Hematopoietic multipotent progenitor cell treated with erythropoietin and hydrocortisone succinate and interleukin-3 and kit ligand, for 4 days (in vitro differentiated cells): ENCODE results near the gene RNF14.

Experiments used
- DNase-seq: peaks from one replicate; pipeline ENCODE4 v3.0.0-alpha.2; 2015

Gene RNF14

DNA sequence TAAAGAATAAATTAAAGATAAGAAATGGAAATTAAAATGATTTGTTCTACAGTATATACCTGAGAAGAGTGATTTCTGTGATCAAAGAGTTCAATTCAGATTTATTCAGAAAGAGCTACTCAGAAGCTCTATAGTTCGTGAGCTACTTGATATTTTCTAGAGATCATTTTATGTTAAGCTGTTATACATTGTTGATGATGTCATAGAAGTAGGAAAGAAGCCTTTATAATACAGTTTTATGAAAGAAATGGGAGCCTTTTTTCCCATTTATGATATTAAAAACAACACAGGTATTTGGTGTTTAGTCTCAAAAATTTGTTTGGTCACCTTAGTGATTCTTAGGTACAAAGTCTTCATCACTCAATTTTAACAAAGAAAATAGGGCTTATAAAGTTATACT lies 20.8 kb downstream of the RNF14 start:
- no peak for DNase-seq

DNA sequence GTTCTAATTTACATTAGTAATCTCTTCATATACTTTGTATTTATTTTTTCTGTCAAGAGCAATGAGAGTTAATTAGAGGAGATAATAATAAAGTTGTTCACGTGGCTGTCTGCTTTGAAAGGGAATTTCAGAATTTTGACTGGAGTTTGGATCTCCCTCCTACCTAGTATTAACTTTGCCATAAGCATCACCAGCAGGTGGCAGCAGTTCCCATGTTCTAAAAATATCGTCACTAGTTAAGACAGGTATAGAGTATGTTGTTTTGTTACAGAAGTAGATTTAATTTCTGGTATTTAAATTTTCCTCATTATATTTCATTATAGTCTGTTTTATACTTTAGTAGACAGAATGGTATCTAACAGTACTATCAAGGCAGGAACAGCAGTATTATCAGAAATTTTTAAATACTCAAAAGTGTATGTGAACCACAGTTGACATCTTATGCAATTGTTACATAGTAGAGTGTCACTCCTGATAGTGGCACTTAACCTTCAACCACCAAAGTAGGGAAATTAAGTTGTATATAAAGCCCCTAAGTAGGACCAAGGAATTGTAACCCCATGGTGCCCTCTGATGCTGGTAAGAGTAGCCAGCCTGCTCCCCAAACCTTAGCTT lies 23.6 kb downstream of the RNF14 start:
- DNase-seq = peak; percentile 83

DNA sequence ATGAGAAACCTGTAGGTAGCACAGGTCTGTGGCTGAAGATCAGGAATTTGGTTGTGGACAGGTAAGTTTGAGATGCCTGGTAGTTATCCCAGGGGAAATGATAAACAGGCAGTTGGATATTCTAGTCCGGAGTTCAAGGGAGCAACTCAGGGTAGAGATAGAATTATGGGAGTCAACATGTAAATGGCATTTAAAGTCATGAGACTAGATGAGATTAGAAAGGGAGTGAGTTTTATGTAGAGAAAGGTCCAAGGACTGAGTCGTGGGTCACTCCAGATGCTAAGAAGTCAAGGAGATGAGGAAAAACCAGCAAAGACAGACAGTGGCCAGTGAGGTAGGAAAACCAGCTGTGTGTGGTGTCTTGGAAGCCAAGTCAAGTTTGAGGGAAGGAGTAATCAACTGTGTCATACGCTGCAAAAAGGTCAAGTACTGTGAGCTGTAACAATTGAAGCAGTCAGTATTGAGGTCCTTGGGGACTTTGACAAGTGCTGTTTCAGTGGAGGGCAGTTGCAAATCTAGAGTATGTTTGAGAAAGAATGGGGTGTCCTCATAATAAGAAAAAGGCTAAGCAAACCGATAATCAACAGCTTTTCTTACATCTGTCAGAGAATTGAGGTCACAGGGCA lies 25.7 kb downstream of the RNF14 start:
- no peak for DNase-seq

DNA sequence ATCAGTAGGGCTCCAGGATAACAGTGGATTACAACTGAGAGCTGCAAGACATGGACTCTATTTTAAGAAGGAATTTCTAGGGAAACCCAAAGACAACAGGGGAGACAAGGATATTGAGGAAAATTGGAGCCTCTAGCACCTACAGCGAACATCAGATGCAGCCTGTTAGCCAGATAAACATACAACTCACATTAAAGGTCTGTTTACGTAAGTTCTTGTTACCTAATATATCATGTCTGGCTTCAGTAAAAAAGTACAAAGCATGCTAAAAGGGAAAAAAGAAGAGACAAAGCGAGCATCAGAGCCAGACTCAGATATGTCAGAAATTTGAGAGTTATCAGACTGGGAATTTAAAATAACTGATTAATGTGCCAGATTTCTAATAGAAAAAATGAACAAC lies 26.8 kb downstream of the RNF14 start:
- no peak for DNase-seq

DNA sequence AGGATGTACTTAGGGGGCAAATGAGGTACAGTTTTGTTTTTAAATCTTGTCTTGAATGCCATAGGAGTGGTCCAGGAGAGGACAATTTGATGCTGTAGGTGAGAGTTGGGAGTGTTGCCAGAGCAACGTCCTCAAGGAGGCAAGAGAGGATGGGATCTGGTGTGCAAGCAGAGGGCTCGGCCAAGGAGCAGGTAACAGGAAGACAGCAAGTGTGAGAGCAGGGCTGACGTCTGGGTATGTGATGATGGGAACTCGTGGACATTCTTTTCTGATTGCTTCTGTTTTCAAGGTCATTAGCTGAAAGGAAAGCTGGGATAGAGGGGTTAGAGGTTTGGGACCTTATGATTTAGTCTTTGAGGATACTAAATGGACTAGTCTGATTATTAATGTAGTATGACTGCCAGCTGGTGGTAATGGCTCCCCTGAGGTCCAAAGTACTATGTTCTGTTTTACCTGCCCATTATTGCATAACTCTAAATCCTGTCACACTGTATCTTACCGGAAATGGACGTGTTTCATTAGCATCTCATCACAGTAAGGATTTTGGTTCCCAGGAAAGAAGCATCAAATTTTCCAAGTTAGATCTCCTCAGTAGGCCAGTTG lies 28.6 kb downstream of the RNF14 start:
- DNase-seq = no peak

DNA sequence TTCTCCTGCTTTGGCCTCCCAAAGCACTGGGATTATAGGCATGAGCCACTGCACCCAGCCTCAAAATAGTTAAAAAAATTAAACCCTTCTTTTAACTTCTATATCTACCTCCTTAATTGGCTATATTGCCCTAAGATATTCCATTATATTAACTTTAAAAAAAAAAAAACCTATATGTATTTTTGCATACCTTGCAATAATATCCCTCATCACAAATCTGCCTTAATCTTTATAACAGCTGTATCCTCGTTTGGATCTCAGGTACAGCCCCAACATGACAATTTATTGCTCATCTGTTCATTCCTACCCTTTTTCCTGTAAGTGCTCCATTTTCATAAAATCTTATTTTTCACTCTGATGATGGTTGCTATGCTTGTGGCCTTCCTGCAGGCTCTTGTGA lies 31.3 kb downstream of the RNF14 start:
- DNase-seq = no peak

DNA sequence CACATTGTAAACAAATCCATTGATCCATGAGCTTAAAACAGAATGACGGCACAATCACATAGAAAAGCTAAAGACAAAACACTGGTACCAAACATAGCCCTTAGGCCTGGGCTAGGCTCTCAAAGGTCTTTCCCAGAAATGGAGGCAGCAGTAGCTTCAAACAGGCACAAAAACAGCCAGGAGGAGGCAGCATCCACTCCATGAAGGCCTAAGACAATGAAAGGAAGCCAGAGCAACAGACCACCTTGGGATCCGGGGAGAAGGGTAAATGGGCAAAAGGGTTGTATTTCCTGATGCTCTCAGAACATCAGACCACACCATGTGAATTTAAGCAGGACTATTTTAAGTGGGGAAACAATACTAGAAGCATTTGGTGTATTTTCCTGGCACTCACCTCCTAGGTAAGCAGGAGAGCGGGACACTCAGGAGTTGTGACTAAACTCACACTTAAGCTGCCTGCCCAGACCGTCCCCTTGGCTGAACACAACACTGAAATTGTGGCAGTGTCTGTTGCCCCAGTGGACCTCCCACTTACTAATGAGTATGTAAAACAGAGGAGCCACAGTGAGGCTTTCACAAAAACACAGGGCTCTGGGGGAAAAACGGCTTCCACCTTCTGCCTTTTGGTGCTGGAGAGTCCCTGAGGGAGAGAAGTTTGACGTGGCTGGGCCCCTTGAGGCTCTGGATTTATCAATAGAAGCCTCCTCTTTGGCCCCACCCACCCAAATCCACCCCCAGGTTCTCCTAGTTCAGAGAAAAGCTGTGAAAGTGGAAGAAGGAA lies 32.0 kb downstream of the RNF14 start:
- peak; percentile 43 for DNase-seq

DNA sequence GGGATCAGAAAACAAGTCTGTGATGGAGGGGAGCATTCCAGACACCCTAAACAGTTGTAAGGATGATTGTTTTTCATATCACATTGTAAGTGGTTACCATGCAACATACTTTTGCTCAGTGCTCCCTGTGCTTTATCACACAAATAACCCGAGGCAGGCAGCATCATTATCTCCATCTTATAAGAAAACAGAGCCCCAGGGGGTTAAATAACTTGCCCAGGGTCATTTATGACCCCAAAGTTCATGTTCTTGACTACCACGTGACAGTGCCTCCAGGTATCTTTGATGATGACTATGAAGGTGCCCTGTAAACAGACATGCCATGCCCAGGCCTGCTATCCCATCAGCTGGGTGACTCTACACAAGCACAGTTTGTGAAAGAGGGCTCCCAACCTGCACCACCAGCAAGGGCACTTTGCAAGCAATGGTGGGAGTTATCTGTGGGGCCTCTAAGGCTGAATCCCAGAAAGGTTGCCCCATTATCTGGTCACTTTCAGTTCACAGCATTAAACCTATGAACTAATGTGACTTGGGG lies 34.4 kb downstream of the RNF14 start:
- no peak for DNase-seq

DNA sequence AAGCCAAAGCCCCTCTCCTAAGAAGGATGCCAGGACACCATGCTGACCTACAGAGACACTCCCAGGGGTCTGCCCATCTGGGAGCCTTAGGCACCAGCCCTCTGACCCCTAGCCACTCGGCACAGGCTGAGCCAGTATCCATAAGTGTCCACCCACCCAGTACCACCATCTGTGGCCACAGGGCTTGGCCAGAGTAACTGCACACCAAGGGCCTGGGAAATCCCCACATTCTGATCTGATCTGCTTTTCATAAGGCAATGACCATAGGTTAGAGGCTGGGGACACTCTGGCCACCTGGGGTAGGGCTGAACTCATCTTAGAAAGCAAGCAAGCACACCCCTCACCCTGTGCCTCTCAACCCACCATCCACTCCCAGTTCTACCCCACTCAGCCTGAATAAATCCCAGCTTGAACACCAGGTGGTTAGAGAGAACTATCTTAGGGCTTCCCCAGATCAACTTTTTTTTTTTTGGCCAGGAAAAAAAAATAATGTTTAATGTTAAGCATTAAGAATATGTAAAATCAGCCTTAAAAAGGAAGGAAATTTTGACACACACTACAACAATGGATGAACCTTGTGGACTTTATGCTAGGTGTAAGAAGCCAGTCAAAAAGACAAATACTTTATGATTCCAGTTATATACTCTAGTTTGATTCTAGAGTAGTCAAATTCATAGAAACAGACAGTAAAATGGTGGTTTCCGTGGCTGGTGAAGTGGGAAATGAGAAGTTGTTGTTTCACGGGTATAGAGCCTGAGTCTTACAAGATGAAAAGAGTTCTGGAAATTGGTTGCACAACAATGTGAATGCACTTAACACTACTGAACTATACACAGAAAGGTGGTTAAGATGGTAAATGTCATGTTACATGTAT lies 37.7 kb downstream of the RNF14 start:
- DNase-seq = peak; percentile 53

DNA sequence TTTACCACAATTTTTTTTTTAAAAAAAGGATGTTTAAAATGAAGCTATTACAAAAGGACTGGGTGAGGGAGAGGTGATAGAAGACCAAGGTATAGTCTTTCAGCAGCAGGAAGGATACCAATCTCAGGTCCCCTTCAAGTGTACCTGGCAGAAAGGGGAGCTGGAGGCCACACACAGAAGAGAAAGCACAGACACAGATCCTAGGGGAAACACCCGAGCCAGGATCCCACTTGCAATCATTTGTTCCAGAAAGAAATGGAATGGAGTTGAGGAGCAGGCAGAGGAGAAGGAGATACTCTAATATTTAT lies 38.3 kb downstream of the RNF14 start:
- no peak for DNase-seq

DNA sequence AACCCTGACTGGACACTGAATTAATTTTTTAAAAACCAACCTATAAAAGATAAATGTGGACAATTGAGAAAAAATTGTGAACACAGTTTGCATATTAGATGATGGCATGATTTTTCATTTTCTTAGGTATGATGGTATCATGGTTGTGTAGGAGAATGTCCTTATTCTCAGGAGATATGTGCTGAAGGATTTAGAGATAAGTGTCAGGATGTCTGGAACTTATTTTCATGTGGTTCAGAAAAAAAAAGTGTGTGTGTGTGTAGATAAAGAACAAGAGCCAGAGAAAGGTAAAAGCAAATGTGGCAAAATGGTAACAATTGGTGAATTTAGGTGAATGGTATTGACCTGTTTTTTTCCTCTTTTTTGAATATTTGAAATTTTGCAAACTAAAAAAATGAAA lies 39.9 kb downstream of the RNF14 start:
- DNase-seq = peak; percentile 20

DNA sequence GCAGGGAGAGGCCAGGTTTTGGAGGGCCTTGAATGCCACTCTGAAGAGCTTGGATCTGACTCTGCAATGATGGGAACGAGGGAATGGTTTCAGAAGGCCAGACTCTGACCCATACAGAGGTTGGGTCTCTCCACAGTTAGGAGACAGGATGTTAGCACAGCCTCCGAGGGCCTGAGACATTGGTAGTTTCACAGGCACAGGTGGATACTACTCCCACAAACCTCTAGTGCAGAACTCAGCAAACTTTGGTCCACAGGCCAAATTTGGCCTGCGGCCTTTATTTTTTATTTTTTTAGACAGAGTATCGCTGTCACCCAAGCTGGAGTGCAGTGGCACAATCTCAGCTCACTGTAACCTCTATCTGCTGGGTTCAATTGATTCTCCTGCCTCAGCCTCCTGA lies 41.0 kb downstream of the RNF14 start:
- no peak for DNase-seq

DNA sequence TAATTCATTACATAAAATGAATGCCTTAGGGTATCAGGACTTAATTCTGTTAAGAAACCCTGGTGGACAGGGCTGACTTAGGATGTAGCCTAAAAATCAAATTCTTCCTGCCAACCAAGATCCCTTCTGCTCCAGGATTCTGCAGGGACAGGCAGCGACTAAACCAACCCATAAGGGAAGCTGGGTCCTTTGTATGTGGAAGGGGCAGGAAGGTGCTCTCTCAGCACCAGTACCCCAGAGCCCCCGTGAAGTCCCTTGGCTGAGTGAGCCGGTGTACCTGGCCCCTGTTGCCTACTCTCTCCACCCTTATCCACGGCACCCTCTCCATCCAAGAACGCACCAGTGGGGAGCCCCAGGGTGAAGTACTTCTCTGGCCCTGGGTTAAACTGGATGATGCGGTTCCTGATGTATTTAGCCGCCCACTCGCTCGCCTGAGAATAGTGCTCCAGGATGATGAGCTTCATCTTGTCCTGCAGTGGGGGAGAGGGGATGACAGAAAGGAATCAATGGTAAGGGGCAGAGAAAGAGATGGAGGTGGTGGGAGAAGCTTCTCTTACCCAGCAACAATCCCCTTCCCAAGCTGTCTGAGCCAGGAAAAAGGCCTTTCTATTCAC lies 42.8 kb downstream of the RNF14 start:
- DNase-seq = no peak

DNA sequence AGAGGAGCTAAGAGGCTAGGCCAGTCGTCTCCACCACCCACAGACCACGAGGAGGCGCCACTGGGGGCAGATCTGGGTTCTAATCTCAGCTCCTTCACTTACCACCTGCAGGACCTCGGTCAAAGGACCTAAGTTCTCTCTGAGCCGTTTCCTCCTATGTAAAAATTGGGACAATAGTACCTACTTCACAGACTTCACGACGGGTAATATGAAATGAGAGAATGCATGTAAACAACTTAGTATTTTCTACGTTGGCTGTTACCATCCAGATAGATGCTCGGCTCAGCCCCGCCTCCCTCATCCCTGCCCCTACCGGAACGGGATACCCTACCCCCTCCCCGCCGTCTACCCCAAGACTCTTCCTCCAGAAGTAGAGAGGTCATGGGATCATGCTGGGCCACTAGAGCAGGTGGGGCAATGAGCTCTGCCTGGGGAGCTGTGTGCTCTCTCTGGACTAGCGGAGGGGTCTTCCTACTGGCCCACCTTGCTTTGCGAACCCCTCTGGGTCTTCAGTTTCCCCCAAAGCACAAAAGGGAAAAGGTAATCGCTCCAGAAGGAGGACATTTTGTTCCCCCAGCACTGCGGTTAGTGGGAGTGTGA lies 43.4 kb downstream of the RNF14 start:
- peak; percentile 53 for DNase-seq

DNA sequence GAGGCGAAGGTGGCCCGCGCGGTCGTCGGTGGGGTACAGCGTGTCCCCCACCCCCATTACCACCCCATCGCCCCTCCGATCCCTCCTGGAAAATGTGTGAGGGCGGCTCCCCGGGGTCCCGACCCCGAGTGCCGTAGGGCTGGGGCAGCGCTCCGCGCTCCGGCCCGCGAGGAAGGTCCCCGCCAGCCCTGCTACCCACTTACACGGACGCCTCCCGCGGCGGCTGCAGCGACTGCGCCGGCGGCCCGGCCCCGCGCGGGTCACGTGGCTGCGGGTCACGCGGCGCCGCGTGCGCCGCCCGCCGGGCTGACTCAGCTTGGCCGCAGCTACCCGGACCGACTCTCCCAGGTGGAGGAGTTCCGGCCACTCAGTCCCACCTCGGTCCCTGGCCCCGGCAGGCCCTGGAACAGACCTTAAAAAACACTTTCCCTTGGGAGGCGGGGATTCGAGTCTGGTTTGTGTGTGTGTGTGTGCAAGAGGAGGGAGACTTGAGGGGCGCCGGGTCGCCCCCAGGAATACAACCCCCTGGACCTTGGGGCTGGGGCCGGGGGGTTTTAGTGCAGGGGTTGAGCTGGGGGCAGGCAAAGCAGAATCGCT lies 44.0 kb downstream of the RNF14 start, which contains the start of gene GNPDA1:
Gene GNPDA1, minus strand, starts transcription at position 236 of the 597 bp plus-strand sequence. CDS start 992 bp downstream, outside the sequence.
- peak; percentile 82 for DNase-seq

DNA sequence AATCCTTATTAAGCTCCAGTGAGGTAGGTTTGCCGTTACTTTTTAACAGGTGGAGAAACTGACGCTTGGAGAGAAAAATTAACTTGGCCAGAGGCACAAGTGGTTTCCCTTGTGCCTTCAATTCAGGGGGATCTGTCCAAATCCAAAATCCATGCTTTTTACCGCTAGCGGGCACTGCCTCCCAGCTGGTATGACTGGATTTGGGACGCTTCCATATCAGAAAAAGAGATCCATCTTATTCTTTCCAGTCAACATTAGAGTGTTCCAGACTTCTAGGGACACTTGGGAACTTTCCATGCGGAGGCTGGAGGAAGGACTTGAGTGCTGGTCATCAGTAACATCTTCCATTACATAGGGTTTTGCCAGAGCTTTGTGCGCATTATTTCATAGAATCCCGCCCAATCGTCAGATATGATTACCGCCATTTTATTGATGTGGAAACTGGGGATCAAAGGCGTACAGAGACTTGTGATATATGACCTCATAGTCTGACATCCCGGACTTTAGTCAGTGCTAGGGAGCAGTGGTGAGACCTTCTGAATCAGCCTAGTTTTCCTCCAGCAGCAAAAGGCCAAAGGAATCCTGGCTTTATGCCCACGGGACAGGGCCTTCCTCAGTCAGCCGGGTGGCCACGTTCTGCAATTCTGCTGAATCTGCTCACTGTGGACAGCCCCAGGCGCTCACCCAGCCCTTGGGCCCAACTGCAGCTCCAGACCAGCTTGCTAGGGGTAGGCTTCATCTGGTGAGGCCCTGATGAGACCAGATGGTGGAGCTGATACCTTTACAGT lies 45.0 kb downstream of the RNF14 start:
- peak; percentile 46 for DNase-seq

DNA sequence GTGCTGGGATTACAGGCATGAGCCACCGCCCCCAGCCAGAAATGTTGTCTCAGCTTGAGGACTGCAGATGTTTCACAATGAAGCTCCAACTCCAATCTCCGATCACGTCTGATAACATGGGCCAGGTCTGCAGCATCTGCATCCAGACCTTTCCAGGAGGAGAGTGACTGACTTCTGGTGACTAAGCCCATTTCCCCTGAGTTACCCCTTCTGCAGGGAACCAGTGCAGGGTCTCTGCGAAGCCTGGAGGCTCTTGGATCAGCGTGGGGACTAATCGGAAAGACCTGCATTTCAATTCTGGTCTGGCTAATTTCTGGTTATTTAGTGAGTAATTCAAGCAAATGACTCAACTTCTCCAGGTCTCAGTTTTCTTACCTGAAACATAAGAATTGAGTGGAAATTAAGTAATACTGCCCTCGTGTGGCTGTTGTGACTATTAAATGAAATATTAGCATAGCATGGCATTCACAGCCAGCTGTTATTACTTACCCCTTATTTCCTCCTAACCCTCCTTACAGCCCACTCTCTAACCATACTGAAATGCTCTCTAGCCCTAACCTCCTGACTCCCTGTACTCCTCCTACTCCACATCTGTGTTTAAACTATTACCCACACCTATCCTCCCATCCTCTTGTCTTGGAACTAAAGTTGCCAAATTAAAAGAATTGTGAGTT lies 46.1 kb downstream of the RNF14 start:
- peak; percentile 77 for DNase-seq

DNA sequence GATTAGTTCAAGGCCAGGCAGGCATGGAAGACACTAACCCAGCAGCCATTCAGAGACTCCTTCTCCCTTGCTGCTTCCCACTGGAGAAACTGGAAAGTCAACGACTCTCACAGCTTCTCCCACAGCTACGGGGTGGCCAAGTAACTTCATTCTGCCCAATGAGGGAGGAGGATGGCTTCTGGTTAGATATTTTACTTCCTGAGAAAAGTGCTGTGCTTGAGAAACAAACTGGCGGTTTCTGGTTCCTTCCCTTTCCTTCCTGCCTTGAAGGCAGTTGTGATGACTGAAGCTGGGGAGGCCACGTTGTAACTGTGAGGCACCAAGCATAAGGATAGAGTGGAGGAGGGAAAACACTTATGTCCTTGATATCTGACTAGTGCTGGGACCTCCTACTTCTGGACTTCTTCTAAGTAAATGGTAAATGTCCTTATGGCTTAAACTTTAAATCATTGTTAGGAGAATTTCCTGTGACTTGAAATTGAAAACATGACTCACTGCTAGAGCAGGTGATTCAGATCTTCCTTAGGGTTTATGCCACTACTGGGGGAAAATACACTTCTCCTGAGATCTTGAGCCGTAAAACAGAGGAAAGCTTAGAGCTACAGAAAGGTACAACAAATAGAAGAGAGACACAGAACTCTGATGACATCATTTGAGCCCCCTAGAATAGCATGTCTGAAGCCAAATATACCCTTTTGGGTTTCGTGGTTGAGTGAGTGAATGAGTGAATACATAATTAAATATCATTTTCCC lies 47.1 kb downstream of the RNF14 start:
- peak; percentile 68 for DNase-seq

DNA sequence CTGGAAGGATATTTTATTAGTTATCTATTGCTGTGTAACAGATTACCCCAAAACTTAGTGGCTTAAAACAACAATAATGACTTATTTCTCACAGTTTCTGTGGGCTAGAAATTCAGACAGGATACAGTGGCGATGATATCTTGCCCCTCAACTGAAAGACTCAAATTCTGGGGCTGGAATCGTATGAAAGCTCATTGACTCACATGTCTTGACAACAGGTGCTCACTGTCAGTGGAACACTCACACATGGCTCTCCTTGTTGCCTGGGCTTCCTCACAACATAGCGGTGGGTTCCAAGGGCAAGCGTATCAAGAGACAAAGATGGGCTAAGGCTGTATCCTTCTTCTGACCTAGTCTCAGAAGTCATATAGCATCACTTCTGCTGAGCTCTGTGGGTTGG lies 47.7 kb downstream of the RNF14 start:
- DNase-seq = no peak
